HG03520 (cell line): ENCODE data around the gene MMP3.
"Not testable (repeated sequence)": the region's sequence is repeated elsewhere in the genome, so short reads cannot be mapped to it uniquely, and the experiment has no call there.

ENCODE experiments used
- ATAC-seq: cut with Tn5 transposase; IDR thresholded peaks from one replicate; pipeline ENCODE4 v1.9.1; 2021; ENCODE audit warnings: mild to moderate bottlenecking, moderate library complexity; ENCODE audit not compliant: unreplicated experiment

The MMP3 gene

DNA sequence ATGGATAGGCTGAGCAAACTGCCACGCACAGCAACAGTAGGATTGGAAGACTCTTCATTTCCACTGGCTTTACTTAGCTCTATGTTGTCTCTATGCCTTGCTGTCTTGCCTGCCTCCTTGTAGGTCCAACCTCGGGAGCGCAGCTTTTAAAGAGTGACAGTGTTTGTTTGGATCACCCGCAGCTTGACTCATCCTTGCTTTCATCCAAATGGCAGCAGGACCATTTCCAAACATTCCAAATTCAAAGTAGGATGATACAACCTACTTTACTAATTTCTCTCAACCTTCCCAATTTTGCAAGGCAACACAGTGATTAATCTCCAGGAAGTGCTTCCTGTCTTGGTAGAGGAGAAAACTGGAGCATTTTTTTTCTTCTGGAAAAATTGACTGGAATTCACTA, at the start of gene MMP3:
Gene MMP3, minus strand, starts transcription at position 121 of the 400 bp plus-strand sequence. Its CDS starts 63 bp downstream, at position 58.
- no peak for ATAC-seq

DNA sequence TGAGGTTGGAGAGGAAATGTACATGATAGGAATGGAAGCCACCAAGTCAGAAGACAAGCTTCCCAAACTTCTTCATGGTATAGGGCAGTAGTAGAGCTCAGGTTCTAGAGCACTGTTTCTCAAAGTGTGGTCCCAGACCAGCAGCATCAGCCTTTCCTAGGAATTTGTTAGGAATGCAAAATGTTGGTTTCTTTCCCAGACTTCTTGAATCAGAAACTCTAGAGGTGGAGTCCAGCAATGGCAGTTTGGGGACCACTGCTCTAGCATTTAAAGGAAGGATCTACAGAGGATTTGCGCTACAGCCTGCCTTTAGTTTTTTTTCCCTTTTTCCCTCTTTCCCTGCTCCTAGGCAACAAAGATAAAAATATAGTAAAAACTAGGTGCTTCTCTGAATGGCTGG, 48.3 kb upstream of the MMP3 start:
- no peak for ATAC-seq

GRCh38 chr11:102886999-102887398, 43.6 kb upstream of the MMP3 start:
- no peak for ATAC-seq

- ATAC-seq = no peak
Observed at GRCh38 chr11:102883141-102883540, 39.7 kb upstream of the MMP3 start.

DNA sequence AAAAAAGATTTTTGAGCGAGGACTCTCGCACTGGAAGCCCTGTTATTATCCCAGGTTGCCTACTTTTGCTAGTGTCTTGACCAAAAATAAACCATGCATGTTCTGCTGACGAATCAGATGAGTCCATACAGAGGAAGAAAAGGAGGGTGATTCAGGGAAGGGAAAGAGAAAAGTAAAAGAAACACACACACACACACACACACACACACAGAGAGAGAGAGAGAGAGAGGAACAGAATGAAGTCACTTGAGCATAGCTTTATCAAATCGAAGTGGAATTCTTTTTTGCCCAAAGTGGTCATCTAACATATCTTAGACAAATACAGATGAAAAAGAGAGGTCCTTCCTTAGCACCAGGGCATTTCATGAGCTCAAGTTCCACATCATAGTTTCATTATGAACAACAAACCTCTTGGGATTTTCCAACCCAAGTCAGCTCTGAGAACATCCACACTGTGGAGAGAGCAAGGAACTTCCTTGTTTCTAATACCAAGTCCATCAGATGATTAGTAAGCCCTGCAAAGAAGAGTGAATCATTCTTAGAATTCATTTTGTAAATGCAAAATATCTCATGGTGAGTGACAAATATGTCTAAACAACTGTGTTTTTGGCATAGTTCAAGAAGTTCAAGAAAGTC, 39.1 kb upstream of the MMP3 start:
- ATAC-seq = peak; percentile 59

DNA sequence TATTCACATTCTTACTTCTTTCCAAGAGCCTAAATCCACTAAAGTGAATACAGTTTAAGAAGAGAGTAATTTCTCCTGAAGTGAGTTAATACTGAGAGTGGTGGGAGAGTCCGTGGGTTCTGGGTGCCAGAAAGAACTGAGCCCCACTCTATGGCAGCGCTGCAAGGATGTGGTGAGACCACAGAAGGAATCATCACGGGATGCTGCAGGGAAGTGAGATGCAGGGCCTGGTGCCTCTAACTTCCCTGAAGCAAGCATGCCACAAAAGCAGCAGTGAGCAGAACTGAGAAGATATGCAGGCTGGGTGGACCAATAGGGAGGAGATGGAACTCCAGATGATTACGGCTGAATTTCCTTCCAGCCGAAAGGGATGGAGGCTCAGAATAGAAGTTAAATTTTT, 36.4 kb upstream of the MMP3 start:
- ATAC-seq = no peak

GRCh38 chr11:102878595-102878994, 35.2 kb upstream of the MMP3 start:
- ATAC-seq = no peak

- ATAC-seq = no peak
Observed at GRCh38 chr11:102874852-102875251, 31.4 kb upstream of the MMP3 start, which contains the start of gene MMP12. TSS of gene MMP12 (minus strand) at chr11:102874982. CDS start at chr11:102874937, 45 bp downstream.

GRCh38 chr11:102869354-102869964, 26.1 kb upstream of the MMP3 start:
- ATAC-seq = not testable (repeated sequence)

DNA sequence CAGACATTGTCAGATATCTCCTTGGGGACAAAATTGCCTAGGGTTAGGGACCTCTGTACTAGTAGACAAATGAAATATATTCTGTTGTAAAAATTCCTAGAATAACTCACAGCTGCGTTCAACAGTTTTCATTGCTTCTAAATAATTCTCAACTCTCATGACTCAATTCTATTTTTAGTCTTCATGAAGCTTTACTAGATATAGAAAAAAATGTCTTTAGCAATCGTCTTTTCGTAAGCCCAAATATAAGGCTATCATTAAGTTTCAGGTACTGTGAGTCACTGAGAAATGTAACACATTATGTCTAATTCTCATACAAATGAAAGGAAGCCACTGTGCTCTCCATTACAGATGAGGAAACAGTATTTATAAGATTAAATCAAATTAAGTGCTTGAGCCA, 24.9 kb upstream of the MMP3 start:
- no peak for ATAC-seq

DNA sequence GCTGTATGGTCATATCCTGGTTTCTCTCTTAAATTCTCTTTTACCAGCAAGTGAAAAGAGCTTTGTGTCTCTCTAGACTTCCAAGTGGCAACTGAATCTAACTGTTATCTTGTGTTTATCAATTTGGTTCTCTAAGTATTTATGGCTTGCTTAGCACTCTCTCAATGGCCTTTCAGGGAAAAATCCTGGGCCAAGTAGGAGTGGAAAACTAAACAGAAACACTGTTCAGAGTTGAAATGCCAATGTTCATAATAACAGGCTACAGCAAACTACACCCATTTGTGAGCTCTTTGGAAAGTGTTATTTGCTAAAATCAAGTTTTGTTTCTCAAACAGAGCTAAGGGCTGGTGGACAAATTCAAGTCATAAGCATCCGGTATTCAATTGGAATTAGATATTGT, 21.3 kb upstream of the MMP3 start:
- ATAC-seq = no peak

GRCh38 chr11:102853956-102854355, 10.5 kb upstream of the MMP3 start:
- ATAC-seq = no peak

DNA sequence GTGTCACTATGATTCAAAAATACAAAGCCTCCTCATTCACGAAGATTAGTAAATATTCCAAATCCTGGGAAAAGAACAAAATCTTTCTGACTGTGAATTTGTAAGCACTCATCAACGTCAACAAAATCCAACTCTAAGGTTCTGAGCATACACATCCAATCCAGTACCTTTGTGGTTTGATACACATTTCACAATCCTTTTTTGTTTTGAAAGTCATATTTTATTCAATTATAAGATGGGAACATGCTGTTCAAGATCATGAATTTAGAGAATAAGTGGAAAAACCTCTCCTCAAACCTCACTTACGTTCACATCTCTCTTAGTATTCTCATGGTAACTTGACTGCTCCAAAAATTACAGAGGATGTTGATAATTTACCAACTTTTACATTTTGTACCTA, 9.6 kb upstream of the MMP3 start:
- no peak for ATAC-seq

GRCh38 chr11:102850973-102851745, 7.8 kb upstream of the MMP3 start:
- ATAC-seq = no peak

- no peak for ATAC-seq
Observed at GRCh38 chr11:102849311-102849710, 5.9 kb upstream of the MMP3 start.

DNA sequence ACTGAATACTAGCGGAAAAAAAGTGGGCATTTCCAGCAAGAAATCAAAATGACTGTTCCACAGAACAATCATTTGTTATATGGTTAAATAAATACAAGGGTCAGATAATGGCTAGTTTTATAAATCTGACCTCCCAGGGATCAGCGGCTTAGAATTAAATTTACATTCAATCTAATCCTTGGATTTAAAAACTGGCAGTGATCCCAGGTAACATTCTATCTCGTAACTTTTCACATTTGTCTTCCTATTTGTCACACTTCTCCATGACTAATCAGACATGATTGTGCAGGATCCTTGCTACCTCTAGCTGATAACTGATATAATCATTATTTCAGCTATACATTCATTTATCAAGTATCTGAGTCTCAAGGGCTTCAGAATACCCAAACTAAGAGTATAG, 2.9 kb upstream of the MMP3 start:
- no peak for ATAC-seq

GRCh38 chr11:102842930-102843329, 479 bp downstream of the MMP3 start:
- ATAC-seq = no peak

GRCh38 chr11:102840018-102840417, 3.4 kb downstream of the MMP3 start:
- ATAC-seq = no peak

DNA sequence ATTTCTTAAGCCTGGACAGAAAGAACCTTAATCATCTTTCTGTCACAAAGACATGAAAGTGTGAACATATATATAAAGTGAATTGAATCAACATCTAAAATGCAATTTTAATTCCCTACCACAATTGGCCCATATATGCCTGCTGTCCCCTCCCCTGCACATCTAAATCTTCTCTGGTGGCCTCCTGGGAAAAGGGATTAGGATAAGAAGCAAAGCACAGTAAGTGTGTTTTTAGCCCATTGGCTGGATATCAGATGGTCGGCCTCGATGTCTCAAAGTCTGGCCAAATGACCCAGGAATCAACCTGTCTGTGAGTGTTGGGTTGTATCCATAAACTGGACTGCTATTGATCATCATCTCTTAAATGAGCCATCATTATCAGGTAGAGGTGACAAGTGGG, 5.8 kb downstream of the MMP3 start:
- ATAC-seq = no peak

- no peak for ATAC-seq
Observed at GRCh38 chr11:102837156-102837555, 6.3 kb downstream of the MMP3 start.

DNA sequence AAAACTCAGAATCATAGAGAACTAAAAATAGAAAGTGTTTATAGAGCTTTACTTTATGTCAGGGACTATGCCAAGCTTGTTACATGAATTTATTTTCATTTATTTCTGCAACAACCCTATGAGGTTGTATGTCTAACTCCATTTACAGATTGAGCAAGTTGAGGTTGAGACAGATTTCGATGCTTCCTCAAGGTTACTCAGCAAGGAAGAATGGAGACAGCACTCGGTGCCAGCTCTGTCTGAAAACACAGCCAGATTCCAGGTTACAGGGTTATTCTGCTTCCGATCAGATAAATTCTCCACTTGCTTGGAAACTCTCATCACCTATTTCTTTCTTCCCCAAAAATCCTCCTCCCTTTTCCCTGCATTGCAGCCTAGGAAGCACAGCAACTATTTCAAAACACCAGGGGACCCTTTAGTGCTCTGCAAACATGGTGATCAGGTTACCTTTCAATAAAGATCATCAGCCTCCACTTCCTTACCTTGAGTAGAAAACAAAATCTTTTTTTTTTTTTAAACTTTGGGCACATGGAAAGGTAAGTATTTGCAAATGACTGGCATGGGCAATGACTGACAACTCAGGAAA, 7.0 kb downstream of the MMP3 start:
- ATAC-seq = no peak

DNA sequence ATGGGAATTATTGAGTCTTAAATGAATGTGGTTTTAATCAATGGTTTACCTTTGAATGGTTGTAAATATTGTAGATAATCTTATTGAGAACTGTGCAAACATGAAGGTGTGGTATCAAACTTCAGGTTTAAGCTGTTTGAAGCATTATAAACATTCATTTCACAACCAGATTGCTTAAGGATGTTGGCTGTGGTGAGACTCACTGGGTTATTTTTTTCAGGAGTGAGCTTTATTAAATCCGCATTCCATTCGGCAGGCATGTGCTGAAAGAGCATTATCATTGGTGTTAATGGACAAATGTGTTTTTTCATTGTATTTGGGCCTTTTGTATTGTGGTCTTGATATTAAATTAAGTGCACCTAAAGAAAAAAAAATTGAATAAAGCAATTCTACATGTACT, 9.7 kb downstream of the MMP3 start:
- no peak for ATAC-seq
